GM18498 (cell line): Measurements from ENCODE around the gene NETO2.
"Not testable (repeated sequence)": the region's sequence is repeated elsewhere in the genome, so short reads cannot be mapped to it uniquely, and the experiment has no call there.

Experiments
- ATAC-seq: cut with Tn5 transposase; IDR thresholded peaks from one replicate; pipeline ENCODE4 v1.9.1; 2021; ENCODE audit warnings: mild to moderate bottlenecking, moderate library complexity; ENCODE audit not compliant: unreplicated experiment

Gene NETO2

DNA sequence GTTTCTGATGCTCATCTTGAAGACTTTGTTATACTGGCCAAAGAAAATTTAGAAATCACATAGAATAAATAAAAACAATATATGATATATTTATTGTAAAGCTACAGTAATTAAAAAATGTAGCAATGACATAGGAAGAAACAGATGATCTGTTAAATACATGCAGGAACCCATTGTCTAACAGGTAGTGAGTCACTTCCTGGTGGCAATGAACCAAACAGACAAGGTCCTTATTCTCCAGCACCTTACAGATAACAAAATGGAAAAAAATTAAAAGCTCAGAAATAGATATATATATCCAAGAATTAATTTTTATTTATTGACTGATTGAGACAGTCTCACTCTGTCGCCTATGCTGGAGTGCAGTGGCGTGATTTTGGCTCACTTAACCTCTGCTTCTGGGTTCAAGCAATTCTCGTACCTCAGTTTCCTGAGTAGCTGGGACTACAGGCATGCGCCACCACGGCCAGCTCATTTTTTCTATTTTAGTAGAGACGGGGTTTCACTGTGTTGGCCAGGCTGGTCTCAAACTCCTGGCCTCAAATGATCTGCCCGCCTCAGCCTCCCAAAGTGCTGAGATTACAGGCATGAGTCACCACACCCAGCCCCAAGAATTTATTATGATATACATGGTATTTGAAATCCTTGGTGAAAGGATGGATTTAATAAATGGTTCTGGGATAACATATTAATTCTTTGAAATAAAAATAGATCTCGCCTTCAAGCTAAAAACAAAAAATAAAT is 7.5 kb downstream of the NETO2 start:
- ATAC-seq: no peak

GRCh38 chr16:47134550-47134949 is 9.2 kb downstream of the NETO2 start:
- no peak for ATAC-seq

DNA sequence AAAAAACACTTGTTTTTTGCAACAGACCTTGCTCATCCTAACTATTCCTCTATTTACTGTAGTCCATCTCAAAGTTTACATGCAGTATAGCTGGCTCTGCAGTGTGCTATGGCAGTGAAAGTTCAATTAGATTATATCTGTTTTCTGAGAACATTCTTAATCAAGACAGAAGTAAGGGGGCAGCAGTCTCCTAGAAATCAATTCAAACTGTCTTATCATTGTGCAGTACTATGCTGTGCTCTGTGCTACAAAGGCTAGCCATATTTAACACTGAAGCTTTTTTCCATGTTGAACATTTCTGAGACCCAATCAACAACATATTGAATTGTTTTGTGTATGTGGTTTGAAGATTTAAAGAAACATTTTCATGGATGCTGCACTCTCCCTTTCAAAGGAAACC is 11.4 kb downstream of the NETO2 start:
- ATAC-seq: no peak

DNA sequence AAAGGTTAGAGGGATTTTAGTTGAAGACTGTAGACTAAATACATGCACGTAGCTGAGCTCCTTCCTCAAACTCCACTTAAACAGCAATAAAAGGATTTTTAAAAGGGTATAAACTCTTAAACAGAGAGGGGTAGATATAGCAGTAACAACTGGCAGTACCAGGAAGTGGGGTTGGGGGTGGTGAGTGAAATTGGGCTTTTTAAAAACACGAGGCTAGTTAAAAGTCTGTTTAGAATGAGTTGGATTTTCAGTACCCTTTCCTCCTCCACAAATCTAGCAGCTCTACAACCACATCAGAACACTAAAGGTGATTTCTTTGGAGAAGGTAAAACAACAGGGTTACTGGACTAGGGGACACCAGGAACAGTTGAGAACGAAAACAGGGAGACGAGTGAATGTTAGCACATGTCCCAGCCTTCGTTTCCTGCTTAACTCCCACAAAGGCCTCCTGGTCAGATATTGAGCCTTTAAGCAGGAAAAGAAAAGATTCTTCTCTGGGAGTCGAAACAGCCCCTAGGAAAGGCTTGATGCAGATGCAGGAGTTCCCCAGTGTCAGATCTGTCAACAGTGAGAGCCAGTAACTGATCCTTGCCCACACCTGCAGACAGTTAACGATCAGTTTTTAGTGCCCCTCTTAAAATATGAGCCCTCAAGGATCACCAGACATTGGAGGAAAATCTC is 13.8 kb downstream of the NETO2 start:
- ATAC-seq: no peak

GRCh38 chr16:47127541-47127940 is 16.2 kb downstream of the NETO2 start:
- no peak for ATAC-seq

DNA sequence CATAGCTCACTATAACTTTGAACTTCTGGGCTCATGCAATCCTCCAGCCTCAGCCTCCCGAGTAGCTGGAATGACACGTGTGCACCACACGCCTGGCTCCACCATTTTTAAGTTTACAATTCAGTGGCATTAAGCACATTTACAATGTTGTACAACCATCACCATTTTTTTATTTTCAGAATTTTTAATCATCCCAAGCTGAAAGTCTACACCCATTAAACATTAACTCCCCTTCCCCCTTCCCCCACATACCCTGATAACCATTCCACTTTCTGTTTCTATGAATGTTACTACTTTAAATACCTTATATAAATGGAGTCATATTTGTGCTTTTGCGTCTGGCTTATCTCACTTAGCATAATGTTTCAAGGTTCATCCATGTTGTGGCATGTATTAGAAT is 18.0 kb downstream of the NETO2 start:
- ATAC-seq: no peak

DNA sequence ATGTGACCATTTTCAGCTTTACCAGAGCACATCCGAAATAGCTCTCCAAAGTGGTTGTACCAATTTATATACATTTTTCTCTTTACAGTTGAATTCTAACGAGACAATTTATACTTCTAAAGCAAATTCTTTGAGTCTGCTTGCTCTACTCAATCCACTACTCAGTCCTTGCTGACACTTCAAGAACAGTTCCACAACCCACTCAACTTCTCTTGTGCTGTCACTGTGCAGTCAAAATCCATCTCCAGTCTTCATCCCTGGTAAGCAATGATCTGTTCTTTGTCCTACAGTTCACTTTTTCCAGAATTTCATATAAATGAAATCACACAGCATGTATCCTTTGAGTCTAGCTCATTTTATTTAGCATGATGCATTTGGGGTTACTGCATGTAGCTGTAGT is 30.6 kb downstream of the NETO2 start:
- ATAC-seq: no peak

GRCh38 chr16:47110939-47111338 is 32.8 kb downstream of the NETO2 start:
- ATAC-seq: no peak

DNA sequence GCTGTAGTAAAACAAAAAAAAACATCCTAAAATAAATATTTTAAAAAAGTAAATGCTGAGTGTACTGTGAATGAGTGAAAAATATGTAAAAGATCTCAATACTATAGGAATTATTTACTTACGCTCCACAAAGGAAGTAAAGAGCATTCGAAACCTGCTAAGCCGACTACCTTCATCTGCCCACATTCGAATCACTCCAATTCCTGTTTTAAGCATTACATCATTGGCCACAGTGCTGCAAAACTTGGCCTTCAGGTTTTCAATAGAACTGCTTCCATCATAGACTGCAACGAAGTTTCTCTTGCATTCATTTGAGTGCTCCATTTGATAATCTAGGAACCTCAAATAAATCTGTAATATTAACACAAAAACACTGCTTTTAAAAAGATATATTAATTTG is 34.4 kb downstream of the NETO2 start:
- no peak for ATAC-seq

- ATAC-seq: not testable (repeated sequence)
Measured at GRCh38 chr16:47102921-47103320, 40.8 kb downstream of the NETO2 start.

DNA sequence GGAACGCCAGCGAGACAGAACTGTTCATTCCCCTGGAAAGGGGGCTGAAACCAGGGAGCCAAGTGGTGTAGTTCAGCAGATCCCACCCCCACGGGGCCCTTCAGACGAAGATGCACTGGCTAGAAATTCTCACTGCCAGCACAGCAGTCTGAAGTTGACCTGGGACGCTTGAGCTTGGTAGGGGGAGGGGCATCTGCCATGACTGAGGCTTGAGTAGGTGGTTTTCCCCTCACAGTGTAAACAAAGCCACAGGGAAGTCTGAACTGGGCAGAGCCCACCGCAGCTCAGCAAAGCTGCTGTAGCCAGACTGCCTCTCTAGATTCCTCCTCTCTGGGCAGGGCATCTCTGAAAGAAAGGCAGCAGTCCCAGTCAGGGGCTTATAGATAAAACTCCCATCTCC is 46.6 kb downstream of the NETO2 start:
- not testable (repeated sequence) for ATAC-seq

GRCh38 chr16:47096297-47096696 is 47.4 kb downstream of the NETO2 start:
- no peak for ATAC-seq

DNA sequence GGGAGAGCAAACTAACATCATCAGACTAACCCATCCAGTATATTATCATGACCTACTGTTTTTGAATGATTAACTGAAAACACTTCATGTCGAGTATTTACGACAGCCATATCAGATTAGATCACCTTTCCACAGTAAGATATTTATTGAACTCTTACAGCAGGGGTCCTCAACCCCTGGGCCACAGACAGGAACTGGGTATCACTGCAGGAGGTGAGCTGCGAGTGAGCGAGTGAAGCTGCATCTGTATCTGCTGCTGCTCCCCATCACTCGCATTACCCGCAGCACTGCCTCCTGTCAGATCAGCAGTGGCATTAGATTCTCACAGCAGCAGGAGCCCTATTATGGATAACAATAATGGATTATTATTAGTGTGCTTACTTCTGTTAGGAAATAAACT is 59.5 kb downstream of the NETO2 start:
- ATAC-seq: no peak

GRCh38 chr16:47082099-47082865 is 61.5 kb downstream of the NETO2 start:
- ATAC-seq: no peak

GRCh38 chr16:47081115-47081514 is 62.6 kb downstream of the NETO2 start:
- ATAC-seq: no peak

GRCh38 chr16:47079860-47080259 is 63.9 kb downstream of the NETO2 start:
- no peak for ATAC-seq

DNA sequence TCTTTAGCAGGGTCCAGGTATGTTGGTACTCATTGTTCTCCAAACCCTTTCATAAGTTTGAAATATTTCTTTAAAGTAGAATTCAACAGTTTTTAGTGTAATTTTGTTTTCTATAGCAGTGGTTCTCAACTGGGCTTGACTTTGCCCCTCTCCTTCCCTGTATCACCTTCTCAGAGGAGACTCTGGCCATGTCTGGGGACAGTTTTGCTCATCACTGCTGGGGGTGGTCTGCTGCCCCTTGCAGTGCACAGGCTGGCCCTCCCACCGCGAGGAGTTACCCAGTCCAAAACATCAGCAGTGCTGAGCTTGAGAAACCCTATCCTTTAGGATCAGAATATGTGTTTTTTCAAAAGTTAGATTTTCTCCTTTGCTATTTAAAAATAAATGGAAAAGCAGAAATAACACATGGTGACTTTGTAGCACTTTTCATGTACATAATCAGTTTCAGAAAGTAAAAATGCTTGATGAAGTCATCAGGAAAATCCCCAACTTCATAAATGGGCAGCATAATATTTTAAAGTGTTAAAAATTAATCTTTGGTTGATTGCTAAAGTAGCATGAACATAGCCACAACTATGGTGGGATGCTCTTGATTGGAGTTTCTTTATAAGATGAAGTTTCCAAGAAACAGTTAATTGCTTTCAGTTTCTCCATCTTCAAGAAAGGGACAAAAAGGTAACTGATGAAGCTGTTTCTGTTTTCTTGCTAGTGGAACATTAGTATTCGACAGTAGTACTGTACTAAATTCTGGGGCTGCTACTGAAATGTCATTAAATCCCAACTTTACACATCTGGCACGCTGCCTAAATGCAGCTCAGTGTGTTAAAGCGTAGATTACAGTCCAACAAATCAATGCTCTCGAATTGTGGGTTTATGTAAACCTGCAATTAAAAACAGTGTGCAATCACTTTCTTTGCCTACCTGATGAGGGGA is 70.3 kb downstream of the NETO2 start:
- ATAC-seq: no peak

GRCh38 chr16:47072158-47072557 is 71.6 kb downstream of the NETO2 start:
- ATAC-seq: no peak

DNA sequence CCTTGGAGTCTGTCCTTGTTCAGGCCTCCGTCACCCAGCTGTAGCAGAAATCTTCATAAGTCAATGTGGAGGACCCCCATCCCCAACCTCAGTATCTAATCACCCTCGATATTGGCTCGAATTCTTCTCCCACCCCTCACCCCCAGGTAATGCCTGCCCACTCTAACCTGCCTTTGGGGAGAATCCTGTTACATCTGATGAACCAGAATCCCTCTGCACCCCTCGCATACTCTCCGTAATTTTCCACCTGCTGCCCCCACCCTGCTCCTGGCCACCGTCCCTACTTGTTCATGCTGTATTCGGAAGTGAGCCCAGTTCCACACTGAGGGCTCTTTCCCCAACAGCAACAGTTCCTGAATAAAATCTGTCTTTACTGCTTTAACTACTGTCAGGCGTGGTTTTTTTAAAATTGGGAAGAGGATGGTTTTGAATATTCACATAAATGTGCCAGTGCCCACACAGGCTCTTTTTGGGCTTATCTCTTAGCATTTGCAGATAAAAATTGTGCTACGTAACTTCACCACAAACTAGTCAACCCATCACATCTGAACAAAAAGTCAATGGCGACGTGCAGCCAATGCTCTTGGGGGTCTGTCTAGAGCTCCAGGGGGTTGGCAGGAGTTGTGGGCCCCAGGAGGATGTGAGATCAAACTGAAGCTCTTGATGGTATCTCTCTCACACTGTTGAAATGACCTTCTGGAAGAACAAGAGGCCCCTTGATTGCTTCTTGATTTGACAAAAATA is 73.7 kb downstream of the NETO2 start:
- ATAC-seq: no peak

DNA sequence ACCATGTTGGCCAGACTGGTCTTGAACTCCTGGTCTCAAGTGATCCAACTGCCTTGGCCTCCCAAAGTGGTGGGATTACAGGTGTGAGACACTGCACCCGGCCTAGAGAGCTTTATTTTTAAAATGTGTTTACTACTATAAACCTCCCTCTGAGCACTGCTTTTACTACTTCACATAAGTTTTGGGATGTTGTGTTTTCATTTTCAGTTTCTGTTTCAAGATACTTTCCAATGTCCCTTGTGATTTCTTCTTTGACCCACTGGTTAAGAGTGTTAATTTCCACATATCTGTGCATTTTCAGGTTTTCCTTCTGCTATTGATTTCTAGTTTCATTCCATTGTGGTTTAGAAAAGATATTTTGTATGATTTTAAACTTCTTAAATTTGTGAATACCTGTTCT is 74.4 kb downstream of the NETO2 start:
- ATAC-seq: no peak
